PC-9 (cell line): ENCODE measurements around the gene PLCG2. TPM values are rescaled to one million over a fixed set of nuclear protein-coding genes. Genes with fewer than 3 reads are reported as not detected.

ENCODE experiments used
- BruUV-seq: library from RNA; stranded (reverse); fragments of 400-500 nt; replicated peaks from 2 replicates; lab custom pipeline; 2021; lab: Mats Ljungman, UMichigan
- CTCF ChIA-PET: fragments of 300-600 bp; sonication (Branson Sonifier 250); formaldehyde crosslinking; loops from one replicate; lab custom pipeline; 2022; ENCODE audit warnings: antibody characterized with exemption; lab: Charles Lee
- POLR2A ChIA-PET: fragments of 300-600 bp; sonication (Branson Sonifier 250); formaldehyde crosslinking; loops from one replicate; lab custom pipeline; 2022; ENCODE audit warnings: antibody characterized with exemption; ENCODE audit not compliant: unreplicated experiment; lab: Charles Lee
- DNase-seq, 2 experiments: peaks; one replicate each; pipeline versions ENCODE4 v3.0.0 to v3.0.0-alpha.2; 2015 to 2022; ENCODE audit warnings: mixed read lengths in 1 of 2
- H2AFZ ChIP-seq: fragments of 200-600 bp; sonication (generic); 2 replicates; pipeline ENCODE4 v1.8.1; 2017; ENCODE audit warnings: antibody characterized with exemption
- H3F3A ChIP-seq: fragments of 200-600 bp; sonication (generic); 2 replicates; pipeline ENCODE4 v1.8.1; 2017; ENCODE audit warnings: antibody characterized with exemption, mild to moderate bottlenecking, low read depth; ENCODE audit not compliant: insufficient read depth
- H3K27ac ChIP-seq: fragments of 200-600 bp; sonication (generic); 2 replicates; pipeline ENCODE4 v1.6.1; 2016; ENCODE audit warnings: mixed run types
- H3K27me3 ChIP-seq: fragments of 200-600 bp; sonication (generic); 2 replicates; pipeline ENCODE4 v1.6.1; 2016; ENCODE audit warnings: low read depth, mixed run types; ENCODE audit not compliant: insufficient read depth
- H3K36me3 ChIP-seq: fragments of 200-600 bp; sonication (generic); 2 replicates; pipeline ENCODE4 v1.6.1; 2016; ENCODE audit warnings: low read depth, mixed run types
- H3K4me1 ChIP-seq: fragments of 200-600 bp; sonication (generic); replicated peaks from 2 replicates; pipeline ENCODE4 v1.6.1; 2016; ENCODE audit warnings: mixed run types; ENCODE audit not compliant: insufficient read depth
- H3K4me2 ChIP-seq: fragments of 200-600 bp; sonication (generic); 2 replicates; pipeline ENCODE4 v1.6.1; 2017; ENCODE audit warnings: mixed run types
- H3K4me3 ChIP-seq: fragments of 200-600 bp; sonication (generic); 2 replicates; pipeline ENCODE4 v1.6.1; 2016; ENCODE audit warnings: mixed run types
- H3K79me2 ChIP-seq: fragments of 200-600 bp; sonication (generic); 2 replicates; pipeline ENCODE4 v1.6.1; 2017; ENCODE audit warnings: low read depth, mixed run types
- H3K9me2 ChIP-seq: fragments of 200-600 bp; sonication (generic); 2 replicates; pipeline ENCODE4 v1.8.1; 2017; ENCODE audit warnings: mild to moderate bottlenecking; ENCODE audit not compliant: insufficient read depth
- H3K9me3 ChIP-seq: fragments of 200-600 bp; sonication (generic); 2 replicates; pipeline ENCODE4 v1.8.1; 2016; ENCODE audit warnings: low read depth; ENCODE audit not compliant: insufficient read depth
- H4K20me1 ChIP-seq: fragments of 200-600 bp; sonication (generic); 2 replicates; pipeline ENCODE4 v1.8.1; 2017; ENCODE audit not compliant: insufficient read depth
- CTCF ChIP-seq: fragments of 200-600 bp; sonication (generic); conservative IDR thresholded peaks from 2 replicates; pipeline ENCODE4 v1.6.1; 2017; ENCODE audit warnings: mixed run types, antibody characterized with exemption, mild to moderate bottlenecking, moderate library complexity
- EZH2 ChIP-seq: fragments of 200-600 bp; sonication (generic); IDR thresholded peaks from 2 replicates; pipeline ENCODE4 v1.8.0; 2017; ENCODE audit warnings: antibody characterized with exemption, low read depth
- intact Hi-C: fragments of 100-400 bp; cut with micrococcal nuclease; formaldehyde crosslinking; loops from one replicate; pipeline ENCODE4 v1.10.0; 2022; ENCODE audit not compliant: unreplicated experiment
- total RNA-seq: library from RNA; stranded (reverse); gene quantifications from 2 replicates; pipeline ENCODE4 v1.2.3, GENCODE V29; 2021

The PLCG2 gene
- total RNA-seq, 1 experiment from 2014 or later: 10.8 TPM

DNA sequence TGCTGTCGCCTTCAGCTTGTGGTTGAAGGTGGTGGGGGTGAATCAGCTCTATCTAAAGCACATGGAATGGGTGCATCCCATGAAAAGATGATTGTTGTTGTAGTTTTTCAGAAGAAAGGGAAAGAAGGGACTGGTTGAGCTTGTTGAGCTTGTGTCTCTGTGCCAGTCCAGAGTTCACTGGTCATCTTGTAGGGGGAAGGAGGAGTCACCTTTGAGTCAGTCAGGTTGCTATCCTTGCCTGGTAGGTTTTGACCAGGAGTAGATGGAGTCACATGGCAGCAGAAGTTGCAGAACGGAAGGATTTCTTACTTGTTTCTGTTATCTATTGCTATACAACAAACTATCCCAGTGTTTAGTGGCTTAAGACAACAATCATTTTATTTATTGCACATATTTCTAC lies 73.3 kb downstream of the PLCG2 start:
- H3K79me2 ChIP-seq: no peaks in the 10 kb centered on the region
- no peaks in the 10 kb centered on the region for H3K9me2 ChIP-seq
- H3K4me2 ChIP-seq: no peak overlapping the region
- intact Hi-C loops: no loop called here
- CTCF ChIA-PET: no interaction called here
- BruUV-seq: no TSS peak
- H3K27ac ChIP-seq: no peak overlapping the region
- no peaks in the 10 kb centered on the region for H3K27me3 ChIP-seq
- no peaks in the 10 kb centered on the region for H4K20me1 ChIP-seq
- DNase-seq: peak in 1 of 2 experiments; percentile 63
- H3K4me3 ChIP-seq: no peak overlapping the region
- no peaks in the 10 kb centered on the region for H3K36me3 ChIP-seq
- H3F3A ChIP-seq: no peaks in the 10 kb centered on the region
- TF ChIP-seq EZH2 (no peak), CTCF (no peak)
- H3K4me1 ChIP-seq: peaks cover 12% of the 10 kb centered on the region; the same call in 1 of the 2 replicates
- POLR2A ChIA-PET: no interaction called here
- H2AFZ ChIP-seq: no peak overlapping the region
- H3K9me3 ChIP-seq: no peaks in the 10 kb centered on the region

GRCh38 chr16:81855552-81856153 lies 76.6 kb downstream of the PLCG2 start:
- no peak for DNase-seq
- H3K36me3 ChIP-seq: no peaks in the 10 kb centered on the region
- no peaks in the 10 kb centered on the region for H3F3A ChIP-seq
- TF ChIP-seq EZH2 (no peak), CTCF (no peak)
- H3K4me2 ChIP-seq: no peak overlapping the region
- ChIA-PET POLR2A (no interaction called here), CTCF (no interaction called here)
- no TSS peak for BruUV-seq
- H3K4me1 ChIP-seq: peaks cover 12% of the 10 kb centered on the region; the same call in 1 of the 2 replicates
- H3K27me3 ChIP-seq: no peaks in the 10 kb centered on the region
- no peaks in the 10 kb centered on the region for H3K79me2 ChIP-seq
- no peaks in the 10 kb centered on the region for H3K9me3 ChIP-seq
- H3K27ac ChIP-seq: no peak overlapping the region
- intact Hi-C loops: no loop called here
- no peak overlapping the region for H2AFZ ChIP-seq
- H3K9me2 ChIP-seq: no peaks in the 10 kb centered on the region
- no peak overlapping the region for H3K4me3 ChIP-seq
- H4K20me1 ChIP-seq: no peaks in the 10 kb centered on the region

DNA sequence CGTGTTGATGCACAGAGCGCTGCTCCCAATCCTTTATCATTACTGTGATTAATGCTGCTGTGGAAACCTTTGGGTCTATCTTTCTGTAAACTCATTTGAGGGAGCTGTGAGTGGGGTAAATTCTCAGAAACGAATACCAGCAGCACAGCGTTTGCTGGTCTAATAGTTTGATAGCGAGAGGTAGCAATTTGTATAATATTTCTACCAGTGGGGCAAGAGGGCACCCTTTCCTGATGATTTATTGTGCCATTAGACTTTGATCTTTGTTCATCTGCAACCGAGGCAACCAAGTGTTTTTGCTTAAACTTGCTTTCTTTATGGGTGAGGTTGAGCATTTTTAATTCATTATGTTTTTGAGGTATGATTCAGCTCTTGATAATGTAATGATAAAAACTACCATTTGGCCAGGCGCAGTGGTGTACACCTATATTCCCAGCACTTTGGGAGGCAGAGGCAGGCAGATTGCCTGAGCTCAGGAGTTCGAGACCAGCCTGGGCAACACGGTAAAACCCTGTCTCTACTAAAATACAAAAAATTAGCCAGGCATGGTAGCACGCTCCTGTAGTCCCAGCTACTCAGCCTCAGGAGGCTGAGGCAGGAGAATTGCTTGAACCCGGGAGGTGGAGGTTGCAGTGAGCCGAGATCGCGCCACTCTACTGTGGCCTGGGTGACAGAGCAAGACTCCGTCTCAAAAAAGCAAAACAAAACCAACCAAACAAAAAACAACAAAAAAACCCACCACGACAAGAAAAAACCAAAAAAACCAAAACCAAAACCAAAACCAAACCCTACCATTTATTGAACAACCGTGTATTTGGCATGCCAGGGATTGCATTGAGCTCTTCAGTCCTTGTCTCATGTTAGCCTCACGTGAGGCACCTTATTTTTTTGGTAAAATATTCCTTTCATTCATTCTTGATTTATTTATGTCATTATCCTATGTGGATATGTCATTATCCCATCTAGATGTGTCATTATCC lies 81.5 kb downstream of the PLCG2 start:
- intact Hi-C loops: no loop called here
- TF ChIP-seq CTCF: no peak
- TF ChIP-seq EZH2: no peak
- ChIA-PET POLR2A (no interaction called here), CTCF (interaction anchor here (0.5 kb wide), 1 partner anchor 27 kb away, joined by 5 read pairs; no protein-coding TSS in a partner anchor)
- no peaks in the 10 kb centered on the region for H3F3A ChIP-seq
- DNase-seq: no peak
- H3K9me3 ChIP-seq: no peaks in the 10 kb centered on the region
- H3K4me3 ChIP-seq: no peak overlapping the region
- no peak overlapping the region for H3K27ac ChIP-seq
- H3K79me2 ChIP-seq: no peaks in the 10 kb centered on the region
- no peak overlapping the region for H2AFZ ChIP-seq
- H3K27me3 ChIP-seq: no peaks in the 10 kb centered on the region
- no peaks in the 10 kb centered on the region for H3K9me2 ChIP-seq
- no peaks in the 10 kb centered on the region for H3K36me3 ChIP-seq
- no peaks in the 10 kb centered on the region for H3K4me1 ChIP-seq
- H3K4me2 ChIP-seq: no peak overlapping the region
- BruUV-seq: no TSS peak
- H4K20me1 ChIP-seq: no peaks in the 10 kb centered on the region
